Fibroblast of mammary gland (primary cell): ENCODE measurements around the gene TOR4A.

ENCODE experiments used
- DNase-seq: peaks from one replicate; pipeline ENCODE4 v3.0.0-alpha.2; 2010; ENCODE audit warnings: low read depth
- H3K4me3 ChIP-seq: 2 replicates; pipeline ENCODE4 v1.5.1; 2011; ENCODE audit warnings: low read depth, mild to moderate bottlenecking, low read length, moderate library complexity; ENCODE audit not compliant: control insufficient read depth
- TF ChIP-seq, protein P1 (sequence below): conservative IDR thresholded peaks from 2 replicates; pipeline ENCODE4 v1.5.1; 2011; ENCODE audit warnings: low read depth, low read length, inconsistent platforms; ENCODE audit not compliant: control insufficient read depth, insufficient read depth

TOR4A gene

DNA sequence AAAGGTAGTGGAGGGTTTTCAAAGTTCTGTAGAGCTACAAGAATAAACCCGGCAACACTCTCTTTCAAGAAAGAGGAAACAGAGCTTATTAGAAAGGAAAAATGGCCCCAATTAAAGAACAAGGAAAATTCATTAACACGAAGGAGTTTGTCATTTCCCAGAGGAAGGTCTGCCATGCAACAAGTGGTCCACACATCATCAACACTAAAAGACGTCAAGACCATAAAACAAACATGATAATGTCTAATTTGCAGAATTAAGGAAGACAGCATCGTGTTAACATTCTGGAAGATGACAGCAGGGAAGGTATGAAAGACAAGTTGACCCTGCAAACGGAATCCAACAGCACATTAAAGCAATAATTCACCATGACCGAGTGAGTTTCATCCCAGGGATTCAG is 53.2 kb downstream of the TOR4A start:
- DNase-seq: no peak
- TF ChIP-seq, protein P1, sequence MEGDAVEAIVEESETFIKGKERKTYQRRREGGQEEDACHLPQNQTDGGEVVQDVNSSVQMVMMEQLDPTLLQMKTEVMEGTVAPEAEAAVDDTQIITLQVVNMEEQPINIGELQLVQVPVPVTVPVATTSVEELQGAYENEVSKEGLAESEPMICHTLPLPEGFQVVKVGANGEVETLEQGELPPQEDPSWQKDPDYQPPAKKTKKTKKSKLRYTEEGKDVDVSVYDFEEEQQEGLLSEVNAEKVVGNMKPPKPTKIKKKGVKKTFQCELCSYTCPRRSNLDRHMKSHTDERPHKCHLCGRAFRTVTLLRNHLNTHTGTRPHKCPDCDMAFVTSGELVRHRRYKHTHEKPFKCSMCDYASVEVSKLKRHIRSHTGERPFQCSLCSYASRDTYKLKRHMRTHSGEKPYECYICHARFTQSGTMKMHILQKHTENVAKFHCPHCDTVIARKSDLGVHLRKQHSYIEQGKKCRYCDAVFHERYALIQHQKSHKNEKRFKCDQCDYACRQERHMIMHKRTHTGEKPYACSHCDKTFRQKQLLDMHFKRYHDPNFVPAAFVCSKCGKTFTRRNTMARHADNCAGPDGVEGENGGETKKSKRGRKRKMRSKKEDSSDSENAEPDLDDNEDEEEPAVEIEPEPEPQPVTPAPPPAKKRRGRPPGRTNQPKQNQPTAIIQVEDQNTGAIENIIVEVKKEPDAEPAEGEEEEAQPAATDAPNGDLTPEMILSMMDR: no peak
- no peak overlapping the region for H3K4me3 ChIP-seq

DNA sequence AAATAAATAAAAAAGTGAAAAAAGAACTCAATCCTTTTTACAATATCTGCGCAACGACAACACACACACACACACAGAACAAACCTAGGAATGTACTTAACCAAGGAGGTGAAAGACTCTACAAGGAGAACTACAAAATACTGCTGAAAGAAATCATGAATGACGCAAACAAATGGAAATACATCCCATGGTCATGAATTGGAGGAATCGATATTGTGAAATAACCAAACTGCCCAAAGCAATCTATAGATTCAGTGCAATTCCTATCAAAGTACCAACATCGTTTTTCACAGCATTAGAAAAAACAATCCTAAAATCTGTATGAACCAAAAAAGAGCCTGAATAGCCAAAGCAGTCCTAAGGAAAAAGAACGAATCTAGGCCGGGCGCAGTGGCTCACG is 54.4 kb downstream of the TOR4A start:
- TF ChIP-seq, protein P1: no peak
- DNase-seq: no peak
- no peak overlapping the region for H3K4me3 ChIP-seq
